ENCODE results near the gene TOX2.

Gene TOX2

DNA sequence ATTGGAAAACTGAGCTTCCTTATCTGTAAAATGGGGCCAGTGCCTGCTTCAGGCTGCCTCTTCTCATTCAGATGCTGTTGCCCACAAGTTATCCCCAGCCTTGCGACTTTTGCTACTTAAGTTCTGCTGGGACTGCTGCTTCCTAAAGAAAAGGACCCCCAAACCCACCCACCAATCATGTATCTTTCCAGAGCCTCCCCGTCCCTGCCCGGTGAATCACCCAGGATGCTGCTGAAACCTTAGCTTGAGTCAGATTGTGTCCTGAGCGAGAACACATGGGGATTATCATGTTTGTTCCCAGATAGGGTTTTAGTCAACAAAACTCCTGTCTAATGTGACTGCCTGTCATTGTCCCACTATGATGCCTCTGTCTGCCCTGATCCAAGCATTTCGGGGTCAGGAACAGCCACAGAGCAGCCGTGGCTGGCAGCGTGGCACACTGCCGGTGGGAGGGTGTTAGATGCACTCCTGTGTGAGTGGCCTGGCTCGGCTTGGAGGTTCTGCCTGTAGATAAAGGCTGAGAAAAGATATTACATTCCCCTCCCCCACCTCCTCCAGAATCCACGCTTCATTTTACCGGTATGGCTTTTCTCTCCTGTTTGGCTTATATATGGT is 79.9 kb downstream of the TOX2 start:
- no peak for DNase-seq (ENCODE audit: low spot score)
- in situ Hi-C loops (cut with MboI; ENCODE audit: low sequenced_read_pairs, unreplicated experiment), result no loop called here
- TF ChIP-seq, protein P1, sequence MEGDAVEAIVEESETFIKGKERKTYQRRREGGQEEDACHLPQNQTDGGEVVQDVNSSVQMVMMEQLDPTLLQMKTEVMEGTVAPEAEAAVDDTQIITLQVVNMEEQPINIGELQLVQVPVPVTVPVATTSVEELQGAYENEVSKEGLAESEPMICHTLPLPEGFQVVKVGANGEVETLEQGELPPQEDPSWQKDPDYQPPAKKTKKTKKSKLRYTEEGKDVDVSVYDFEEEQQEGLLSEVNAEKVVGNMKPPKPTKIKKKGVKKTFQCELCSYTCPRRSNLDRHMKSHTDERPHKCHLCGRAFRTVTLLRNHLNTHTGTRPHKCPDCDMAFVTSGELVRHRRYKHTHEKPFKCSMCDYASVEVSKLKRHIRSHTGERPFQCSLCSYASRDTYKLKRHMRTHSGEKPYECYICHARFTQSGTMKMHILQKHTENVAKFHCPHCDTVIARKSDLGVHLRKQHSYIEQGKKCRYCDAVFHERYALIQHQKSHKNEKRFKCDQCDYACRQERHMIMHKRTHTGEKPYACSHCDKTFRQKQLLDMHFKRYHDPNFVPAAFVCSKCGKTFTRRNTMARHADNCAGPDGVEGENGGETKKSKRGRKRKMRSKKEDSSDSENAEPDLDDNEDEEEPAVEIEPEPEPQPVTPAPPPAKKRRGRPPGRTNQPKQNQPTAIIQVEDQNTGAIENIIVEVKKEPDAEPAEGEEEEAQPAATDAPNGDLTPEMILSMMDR (IDR thresholded peaks at IDR 0.05; ENCODE audit: borderline replicate concordance, control extremely low read depth, extremely low read depth, insufficient read depth, missing control alignments), result no peak

DNA sequence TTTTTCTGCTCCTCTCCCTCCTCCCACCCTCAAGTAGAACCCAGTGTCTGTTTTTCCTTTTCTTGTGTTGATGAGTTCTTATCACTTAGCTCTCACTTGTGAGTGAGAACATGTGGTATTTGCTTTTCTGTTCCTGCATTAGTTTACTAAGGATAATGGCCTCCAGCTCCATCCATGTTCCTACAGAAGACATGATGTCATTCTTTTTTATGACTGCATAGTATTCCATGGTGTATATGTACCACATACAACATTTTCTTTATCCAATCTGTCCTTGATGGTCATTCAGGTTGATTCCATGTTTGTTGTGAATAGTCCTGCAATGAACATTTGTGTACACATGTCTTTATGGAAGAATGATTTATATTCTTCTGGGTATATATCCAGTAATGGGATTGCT is 81.0 kb downstream of the TOX2 start:
- TF ChIP-seq, protein P1 (IDR thresholded peaks at IDR 0.05; ENCODE audit: borderline replicate concordance, control extremely low read depth, extremely low read depth, insufficient read depth, missing control alignments), result no peak
- DNase-seq (ENCODE audit: low spot score), result no peak
- in situ Hi-C loops (cut with MboI; ENCODE audit: low sequenced_read_pairs, unreplicated experiment), result no loop called here

DNA sequence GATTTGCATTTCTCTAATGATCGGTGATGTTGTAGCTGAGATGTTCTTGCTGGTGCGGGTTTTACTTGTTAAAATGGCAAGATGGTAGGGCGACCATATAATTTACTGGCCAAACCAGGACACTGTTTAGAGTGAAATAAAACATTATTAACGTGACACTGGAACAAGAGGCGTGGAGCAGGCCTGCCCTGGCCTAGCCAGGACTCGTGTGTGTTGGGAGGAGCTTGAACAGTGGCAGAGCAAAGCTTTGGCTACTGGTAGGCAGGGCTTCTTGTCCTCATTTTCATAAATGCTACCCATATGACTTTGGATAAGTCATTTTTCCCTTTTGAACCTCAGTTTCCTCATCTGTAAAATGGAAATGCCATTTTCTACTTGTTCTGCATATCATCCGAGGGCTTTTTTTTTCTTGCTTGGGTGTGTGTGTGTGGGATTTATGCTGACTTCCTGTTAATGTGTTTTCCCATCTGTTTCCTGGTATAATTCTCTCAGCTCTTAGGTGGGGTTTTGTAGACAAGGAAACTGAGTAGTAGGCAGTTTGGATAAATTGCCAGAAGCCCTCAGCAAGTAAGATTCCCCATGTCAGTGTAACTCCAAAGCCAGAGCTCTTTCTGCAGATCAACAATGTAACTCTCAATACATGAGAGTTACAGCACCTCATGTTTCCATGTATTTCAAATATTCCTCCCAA is 81.7 kb downstream of the TOX2 start:
- no peak for DNase-seq (ENCODE audit: low spot score)
- TF ChIP-seq, protein P1 (IDR thresholded peaks at IDR 0.05; ENCODE audit: borderline replicate concordance, control extremely low read depth, extremely low read depth, insufficient read depth, missing control alignments), result no peak
- in situ Hi-C loops (cut with MboI; ENCODE audit: low sequenced_read_pairs, unreplicated experiment), result no loop called here

DNA sequence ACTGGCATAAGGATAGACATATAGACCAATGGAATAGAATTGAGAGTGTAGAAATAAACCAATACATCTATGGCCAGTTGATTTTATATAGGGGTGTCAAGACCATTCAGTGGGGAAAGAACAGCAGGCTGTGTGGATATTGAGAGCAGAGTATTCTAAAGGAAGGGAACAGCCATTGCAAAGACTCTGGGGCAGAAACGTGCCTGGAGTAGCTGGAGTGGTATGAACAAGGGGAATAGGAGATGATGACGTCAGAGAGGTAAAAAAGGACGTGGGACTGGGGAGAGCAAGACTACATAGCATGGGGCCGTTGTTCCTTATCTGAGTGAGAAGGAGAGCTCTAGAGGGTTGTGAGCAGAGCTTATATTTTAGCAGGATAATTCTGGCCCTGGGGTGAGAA is 85.2 kb downstream of the TOX2 start:
- no peak for DNase-seq (ENCODE audit: low spot score)
- in situ Hi-C loops (cut with MboI; ENCODE audit: low sequenced_read_pairs, unreplicated experiment), result no loop called here
- TF ChIP-seq, protein P1 (IDR thresholded peaks at IDR 0.05; ENCODE audit: borderline replicate concordance, control extremely low read depth, extremely low read depth, insufficient read depth, missing control alignments), result no peak

DNA sequence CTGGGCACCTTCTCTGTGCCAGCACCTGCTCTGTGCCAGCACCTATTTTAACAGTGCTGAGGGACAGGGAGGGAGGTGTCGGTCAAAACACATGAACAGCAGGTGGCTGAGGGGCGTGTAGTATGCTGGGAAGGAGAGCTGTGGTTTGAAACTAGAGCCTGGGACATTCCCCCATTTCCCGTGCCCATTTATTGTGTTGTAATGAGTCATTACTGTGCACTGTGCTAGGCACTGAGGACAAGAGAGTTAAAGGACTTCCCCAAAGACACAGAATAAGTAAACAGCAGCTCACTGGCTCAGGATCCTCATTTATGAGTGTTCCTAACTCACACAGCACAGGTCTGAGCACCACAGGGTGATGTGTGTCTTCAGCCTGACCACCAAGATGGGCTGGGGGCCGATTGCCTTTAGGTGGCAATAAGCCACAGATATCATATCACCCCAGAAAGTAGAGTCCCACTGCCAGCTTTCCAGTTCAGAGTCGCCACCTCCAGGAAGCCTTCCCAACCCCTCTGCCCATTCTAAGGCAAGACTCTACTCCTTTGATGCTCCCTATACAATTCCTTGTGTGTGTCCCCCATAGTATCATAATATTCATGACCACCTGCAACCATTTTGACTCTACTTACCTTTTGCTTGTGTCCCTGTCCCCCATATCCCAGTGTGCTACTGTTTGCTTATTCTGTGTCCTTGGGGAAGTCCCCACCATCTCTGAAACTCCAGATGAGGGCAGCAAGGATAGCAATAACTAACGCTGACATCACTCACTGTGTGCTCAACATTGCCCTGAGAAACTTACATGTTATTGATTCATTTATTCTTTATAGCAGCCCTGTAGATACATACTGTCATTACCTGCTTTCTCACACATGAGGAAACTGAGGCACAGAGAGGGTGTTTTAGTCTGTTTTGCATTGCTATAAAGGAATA is 87.3 kb downstream of the TOX2 start:
- in situ Hi-C loops (cut with MboI; ENCODE audit: low sequenced_read_pairs, unreplicated experiment), result no loop called here
- TF ChIP-seq, protein P1 (IDR thresholded peaks at IDR 0.05; ENCODE audit: borderline replicate concordance, control extremely low read depth, extremely low read depth, insufficient read depth, missing control alignments), result no peak
- DNase-seq (ENCODE audit: low spot score), result peak; percentile 58

DNA sequence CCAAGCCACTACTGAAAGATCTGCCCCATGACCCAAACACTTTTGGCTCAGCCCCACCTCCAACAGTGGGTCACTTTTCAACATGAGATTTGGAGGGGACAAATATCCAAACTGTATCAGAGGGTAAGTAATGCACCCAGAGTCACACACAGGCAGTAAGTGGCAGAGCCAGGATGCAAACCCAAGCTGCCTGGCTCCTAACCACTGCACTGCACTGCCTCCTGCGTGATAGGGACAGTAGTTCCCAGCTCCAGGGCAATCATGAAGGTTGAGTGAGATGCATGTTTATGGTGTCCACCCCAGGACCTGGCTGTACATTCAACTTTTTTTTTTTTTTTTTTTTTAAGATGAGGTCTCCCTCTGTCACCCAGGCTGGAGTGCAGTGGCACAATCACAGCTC is 88.2 kb downstream of the TOX2 start:
- DNase-seq (ENCODE audit: low spot score), result no peak
- in situ Hi-C loops (cut with MboI; ENCODE audit: low sequenced_read_pairs, unreplicated experiment), result no loop called here
- TF ChIP-seq, protein P1 (IDR thresholded peaks at IDR 0.05; ENCODE audit: borderline replicate concordance, control extremely low read depth, extremely low read depth, insufficient read depth, missing control alignments), result no peak

Data from GM13976 (cell line).